Epithelial cell of proximal tubule (primary cell): ENCODE results near the gene WDR45B. TPM values are rescaled to one million over a fixed set of nuclear protein-coding genes. Genes with fewer than 3 reads are reported as not detected.

Experiments
- DNase-seq: peaks from one replicate; pipeline ENCODE4 v3.0.0-alpha.2; 2011; ENCODE audit warnings: low read depth
- H3K4me3 ChIP-seq: 2 replicates; pipeline ENCODE4 v1.5.1; 2011; ENCODE audit warnings: low read depth, mild to moderate bottlenecking, low read length
- CTCF ChIP-seq: conservative IDR thresholded peaks from 2 replicates; pipeline ENCODE4 v1.5.1; 2012; ENCODE audit warnings: low read depth, mild to moderate bottlenecking, low read length
- total RNA-seq: library from RNA; depleted of rRNA; stranded (reverse); fragments of >200 nt; gene quantifications from 2 replicates; pipeline ENCODE4 v1.2.3, GENCODE V29; 2015

WDR45B gene
- total RNA-seq, 1 donor from 2014 or later, result 81.3 TPM

- DNase-seq, result no peak
- no peak for TF ChIP-seq CTCF
Observed at GRCh38 chr17:82592289-82592766, 55.9 kb downstream of the WDR45B start.

GRCh38 chr17:82590881-82591539, 57.2 kb downstream of the WDR45B start:
- DNase-seq, result no peak
- TF ChIP-seq CTCF, result no peak
- no peak overlapping the region for H3K4me3 ChIP-seq

More at GRCh38 chr17:82592289-82592766, 55.9 kb downstream of the WDR45B start:
- no peak overlapping the region for H3K4me3 ChIP-seq

GRCh38 chr17:82590216-82590615, 58.0 kb downstream of the WDR45B start:
- DNase-seq, result no peak
- H3K4me3 ChIP-seq, result no peak overlapping the region
- TF ChIP-seq CTCF, result no peak

- no peak for TF ChIP-seq CTCF
- no peak overlapping the region for H3K4me3 ChIP-seq
- no peak for DNase-seq
Observed at GRCh38 chr17:82589851-82590180, 58.4 kb downstream of the WDR45B start.

GRCh38 chr17:82588266-82589175, 59.7 kb downstream of the WDR45B start:
- no peak overlapping the region for H3K4me3 ChIP-seq
- DNase-seq, result no peak
- no peak for TF ChIP-seq CTCF

GRCh38 chr17:82587234-82588086, 60.8 kb downstream of the WDR45B start:
- TF ChIP-seq CTCF, result no peak
- H3K4me3 ChIP-seq, result no peak overlapping the region
- DNase-seq, result no peak
